HepG2 (cell line): ENCODE data around the gene RABEP2. TPM values are rescaled to one million over a fixed set of nuclear protein-coding genes. Genes with fewer than 3 reads are reported as not detected.

Source experiments
- CREB1 ChIP-seq, 2 experiments: fragments of 450-650 bp in 1 of 2; IDR thresholded peaks; 2 replicates each; pipeline ENCODE4 v1.6.1; 2016 to 2017; ENCODE audit warnings: control low read depth in 1 of 2, mild to moderate bottlenecking in 1 of 2, missing compliant biosample characterization in 1 of 2, missing genetic modification characterization in 1 of 2
- DNMT3B ChIP-seq: conservative IDR thresholded peaks from 2 replicates; pipeline ENCODE4 v1.6.1; 2016; ENCODE audit warnings: missing biosample characterization, control low read depth
- ELF4 ChIP-seq: sonication (generic); formaldehyde crosslinking; IDR thresholded peaks from 2 replicates; pipeline ENCODE4 v1.5.0; 2020; ENCODE audit warnings: missing genetic modification reagents, mild to moderate bottlenecking, moderate library complexity, borderline replicate concordance
- GFI1 ChIP-seq: sonication (generic); formaldehyde crosslinking; IDR thresholded peaks from 2 replicates; pipeline ENCODE4 v1.5.0; 2020; ENCODE audit warnings: missing genetic modification reagents, mild to moderate bottlenecking, borderline replicate concordance
- IKZF5 ChIP-seq: IDR thresholded peaks from 2 replicates; pipeline ENCODE4 v1.6.1; 2018; ENCODE audit warnings: missing genetic modification reagents, mild to moderate bottlenecking, missing compliant biosample characterization
- KDM5B ChIP-seq: sonication (generic); formaldehyde crosslinking; IDR thresholded peaks from 2 replicates; pipeline ENCODE4 v1.4.0; 2020; ENCODE audit warnings: missing genetic modification reagents, mild to moderate bottlenecking, borderline replicate concordance
- KDM6A ChIP-seq: IDR thresholded peaks from 2 replicates; pipeline ENCODE4 v1.6.1; 2016; ENCODE audit warnings: low read depth
- POLR2AphosphoS5 ChIP-seq: IDR thresholded peaks from 2 replicates; pipeline ENCODE4 v1.6.1; 2012; ENCODE audit warnings: low read depth, low read length
- PREB ChIP-seq: sonication (generic); formaldehyde crosslinking; IDR thresholded peaks from 2 replicates; pipeline ENCODE4 v1.4.0; 2020; ENCODE audit warnings: missing genetic modification reagents
- SMAD9 ChIP-seq: sonication (generic); formaldehyde crosslinking; IDR thresholded peaks from 2 replicates; pipeline ENCODE4 v1.5.1; 2020; ENCODE audit warnings: mild to moderate bottlenecking, missing genetic modification reagents
- SMARCE1 ChIP-seq: fragments of 450-650 bp; IDR thresholded peaks from 2 replicates; pipeline ENCODE4 v1.6.1; 2017; ENCODE audit warnings: borderline replicate concordance
- SNRNP70 ChIP-seq: fragments of 200-400 bp; formaldehyde crosslinking; IDR thresholded peaks from 2 replicates; pipeline ENCODE4 v1.6.1; 2017; ENCODE audit warnings: mild to moderate bottlenecking, low read depth, low read length, moderate library complexity
- ZFP62 ChIP-seq: sonication (generic); formaldehyde crosslinking; IDR thresholded peaks from 2 replicates; pipeline ENCODE4 v1.4.0; 2020; ENCODE audit warnings: missing genetic modification reagents
- ZNF503 ChIP-seq: sonication (generic); formaldehyde crosslinking; IDR thresholded peaks from 2 replicates; pipeline ENCODE4 v1.4.0; 2020; ENCODE audit warnings: missing genetic modification reagents
- ZNF563 ChIP-seq: sonication (generic); formaldehyde crosslinking; IDR thresholded peaks from 2 replicates; pipeline ENCODE4 v1.8.0; 2022; ENCODE audit warnings: mild to moderate bottlenecking, moderate library complexity, missing genetic modification reagents
- ZNF646 ChIP-seq: sonication (generic); formaldehyde crosslinking; IDR thresholded peaks from 2 replicates; pipeline ENCODE4 v1.9.0; 2021; ENCODE audit warnings: mild to moderate bottlenecking, missing genetic modification reagents
- ZNF737 ChIP-seq: sonication (generic); formaldehyde crosslinking; IDR thresholded peaks from 2 replicates; pipeline ENCODE4 v1.5.0; 2020; ENCODE audit warnings: missing genetic modification reagents, mild to moderate bottlenecking, borderline replicate concordance
- ZNF841 ChIP-seq: sonication (generic); formaldehyde crosslinking; IDR thresholded peaks from 2 replicates; pipeline ENCODE4 v1.8.1; 2023; ENCODE audit warnings: missing genetic modification reagents, borderline replicate concordance
- polyA plus RNA-seq, 8 experiments: library from polyadenylated mRNA; depleted of rRNA in 3 of 8; stranded (reverse) in 7 of 8; unstranded in 1 of 8; fragments of >200 nt; fragmentation: Illumina TruSeq in 4 of 8; extraction: Trizol in 4 of 8; gene quantifications; 2 replicates each; pipeline versions ENCODE4 v1.2.1 to v1.2.3, GENCODE V29; 2011 to 2016; ENCODE audit warnings: low read depth in 4 of 8, missing spikeins in 1 of 8, mixed read lengths in 1 of 8; ENCODE audit not compliant: insufficient read depth in 1 of 8
- total RNA-seq, 5 experiments: library from RNA; depleted of rRNA; stranded (reverse); fragments of >200 nt; fragmentation: Illumina TruSeq; extraction: Trizol; gene quantifications; 2 replicates each; pipeline ENCODE4 v1.2.3, GENCODE V29; 2016; ENCODE audit warnings: low read depth in 1 of 5

Gene RABEP2
- total and polyA plus RNA-seq, 2 of the 13 experiments (the other 11 are each of a cell fraction or from before 2014, with no cell fraction given) = 10.8 to 18.4 TPM

- TF ChIP-seq ZNF563 (CRISPR knock-in tag) = no peak
- no peak for TF ChIP-seq ZNF646 (CRISPR knock-in tag)
- no peak for TF ChIP-seq ZFP62 (CRISPR knock-in tag)
- TF ChIP-seq ELF4 (CRISPR knock-in tag) = peak; percentile 64; the same call in 1 of the 2 replicates
- TF ChIP-seq POLR2AphosphoS5 = peak; percentile 52
- no peak for TF ChIP-seq GFI1
- TF ChIP-seq PREB = no peak
- 0 out of 2 replicates have a peak, but pooled peaks have one; percentile 23 for TF ChIP-seq SMAD9 (CRISPR knock-in tag)
- TF ChIP-seq CREB1 (IDR thresholded peaks at IDR 0.05) = no peak
- 0 out of 2 replicates have a peak, but pooled peaks have one; percentile 3 for TF ChIP-seq CREB1 (CRISPR knock-in tag; IDR thresholded peaks at IDR 0.05)
- 0 out of 2 replicates have a peak, but pooled peaks have one; percentile 49 for TF ChIP-seq KDM5B
- TF ChIP-seq ZNF737 (CRISPR knock-in tag) = no peak
- no peak for TF ChIP-seq ZNF841 (CRISPR knock-in tag)
- TF ChIP-seq DNMT3B (CRISPR knock-in tag) = no peak
- peak; percentile 76; the same call in 1 of the 2 replicates for TF ChIP-seq ZNF503 (CRISPR knock-in tag)
- TF ChIP-seq IKZF5 (CRISPR knock-in tag) = peak; percentile 55; the same call in 1 of the 2 replicates
- no peak for TF ChIP-seq SNRNP70
- TF ChIP-seq KDM6A (CRISPR knock-in tag) = peak; percentile 78; the same call in 1 of the 2 replicates
- no peak for TF ChIP-seq SMARCE1
Observed at GRCh38 chr16:28923652-28924398, 1.2 kb downstream of the RABEP2 start (continued).
